Epithelial cell of proximal tubule (primary cell): ENCODE results near the gene BCL2. TPM values are rescaled to one million over a fixed set of nuclear protein-coding genes. Genes with fewer than 3 reads are reported as not detected.

Experiments
- DNase-seq: peaks from one replicate; pipeline ENCODE4 v3.0.0-alpha.2; 2011; ENCODE audit warnings: low read depth
- H3K4me3 ChIP-seq: 2 replicates; pipeline ENCODE4 v1.5.1; 2011; ENCODE audit warnings: low read depth, mild to moderate bottlenecking, low read length
- total RNA-seq: library from RNA; depleted of rRNA; stranded (reverse); fragments of >200 nt; gene quantifications from 2 replicates; pipeline ENCODE4 v1.2.3, GENCODE V29; 2015
- TF ChIP-seq, protein P1 (sequence below): conservative IDR thresholded peaks from 2 replicates; pipeline ENCODE4 v1.5.1; 2012; ENCODE audit warnings: low read depth, mild to moderate bottlenecking, low read length

Gene BCL2
- total RNA-seq, 1 donor from 2014 or later = 4.7 TPM

DNA sequence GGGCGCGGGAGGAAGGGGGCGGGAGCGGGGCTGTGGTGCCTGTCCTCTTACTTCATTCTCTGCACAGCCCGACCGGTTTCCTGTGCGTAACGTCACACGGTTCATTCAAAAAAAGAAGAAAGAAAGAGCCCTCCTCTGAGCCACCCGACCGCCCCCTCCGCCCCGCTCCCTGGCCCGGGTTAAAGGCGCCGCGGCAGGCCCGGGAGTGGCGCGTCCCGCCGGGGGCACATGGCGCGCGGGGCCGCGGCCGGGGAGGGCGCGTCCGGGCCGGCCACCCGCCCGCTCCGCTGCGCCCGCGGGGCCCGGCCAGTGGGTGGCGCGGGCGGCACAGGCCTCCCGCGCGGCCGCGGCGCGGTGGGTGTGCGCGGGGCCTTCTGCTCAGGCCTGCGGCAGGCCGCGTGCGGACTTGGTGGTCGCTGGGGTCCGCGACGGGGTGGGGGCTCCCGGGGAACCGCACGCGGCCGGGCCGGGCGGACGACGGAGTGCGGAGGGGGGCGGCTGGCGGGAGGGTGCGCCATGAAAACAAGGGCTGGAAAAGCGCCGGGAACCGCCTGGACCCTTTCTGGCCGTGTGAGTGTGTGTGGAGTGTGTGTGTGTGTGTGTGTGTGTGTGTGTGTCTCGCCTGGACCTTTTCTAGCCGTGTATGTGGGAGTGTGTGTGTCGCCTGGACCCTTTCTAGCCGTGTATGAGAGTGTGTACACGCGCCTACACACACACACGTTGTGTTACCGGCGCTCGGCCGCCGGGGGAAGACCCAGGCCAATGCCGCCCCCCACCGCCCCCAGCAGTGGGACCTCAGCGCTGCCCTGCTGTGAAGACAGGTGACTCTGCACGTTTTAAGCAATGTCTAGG lies 780 bp upstream of the BCL2 start:
- peak overlapping the region; percentile 81 for H3K4me3 ChIP-seq
- TF ChIP-seq, protein P1, sequence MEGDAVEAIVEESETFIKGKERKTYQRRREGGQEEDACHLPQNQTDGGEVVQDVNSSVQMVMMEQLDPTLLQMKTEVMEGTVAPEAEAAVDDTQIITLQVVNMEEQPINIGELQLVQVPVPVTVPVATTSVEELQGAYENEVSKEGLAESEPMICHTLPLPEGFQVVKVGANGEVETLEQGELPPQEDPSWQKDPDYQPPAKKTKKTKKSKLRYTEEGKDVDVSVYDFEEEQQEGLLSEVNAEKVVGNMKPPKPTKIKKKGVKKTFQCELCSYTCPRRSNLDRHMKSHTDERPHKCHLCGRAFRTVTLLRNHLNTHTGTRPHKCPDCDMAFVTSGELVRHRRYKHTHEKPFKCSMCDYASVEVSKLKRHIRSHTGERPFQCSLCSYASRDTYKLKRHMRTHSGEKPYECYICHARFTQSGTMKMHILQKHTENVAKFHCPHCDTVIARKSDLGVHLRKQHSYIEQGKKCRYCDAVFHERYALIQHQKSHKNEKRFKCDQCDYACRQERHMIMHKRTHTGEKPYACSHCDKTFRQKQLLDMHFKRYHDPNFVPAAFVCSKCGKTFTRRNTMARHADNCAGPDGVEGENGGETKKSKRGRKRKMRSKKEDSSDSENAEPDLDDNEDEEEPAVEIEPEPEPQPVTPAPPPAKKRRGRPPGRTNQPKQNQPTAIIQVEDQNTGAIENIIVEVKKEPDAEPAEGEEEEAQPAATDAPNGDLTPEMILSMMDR = peak; percentile 9
- DNase-seq = no peak

- DNase-seq = no peak
- TF ChIP-seq, protein P1 = no peak
Observed at GRCh38 chr18:63318889-63319382, 633 bp downstream of the BCL2 start.

GRCh38 chr18:63317982-63318888 lies 1.3 kb downstream of the BCL2 start:
- TF ChIP-seq, protein P1 = peak; percentile 91
- no peak for DNase-seq
- peak overlapping the region; percentile 81 for H3K4me3 ChIP-seq

More at GRCh38 chr18:63318889-63319382, 633 bp downstream of the BCL2 start:
- H3K4me3 ChIP-seq = peak overlapping the region; percentile 81

DNA sequence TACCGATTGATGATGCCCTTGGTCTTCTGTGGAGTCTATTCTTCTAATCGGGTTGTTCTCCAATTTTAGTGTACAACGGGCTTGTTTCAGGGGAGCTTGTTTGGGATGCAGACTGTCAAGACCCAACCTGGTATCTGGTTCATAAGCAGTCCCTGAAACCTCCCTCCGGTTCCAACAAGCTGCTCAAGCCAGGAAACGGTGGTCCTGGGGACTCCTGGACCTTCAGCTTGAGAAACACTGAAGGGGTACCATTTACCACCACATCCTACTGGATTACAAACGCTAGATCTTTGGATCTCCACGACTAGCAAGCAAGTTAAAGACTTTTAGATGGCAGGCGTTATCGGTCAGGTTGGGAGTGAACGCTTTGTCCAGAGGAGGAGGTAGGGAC lies 2.0 kb downstream of the BCL2 start:
- TF ChIP-seq, protein P1 = no peak
- DNase-seq = no peak

DNA sequence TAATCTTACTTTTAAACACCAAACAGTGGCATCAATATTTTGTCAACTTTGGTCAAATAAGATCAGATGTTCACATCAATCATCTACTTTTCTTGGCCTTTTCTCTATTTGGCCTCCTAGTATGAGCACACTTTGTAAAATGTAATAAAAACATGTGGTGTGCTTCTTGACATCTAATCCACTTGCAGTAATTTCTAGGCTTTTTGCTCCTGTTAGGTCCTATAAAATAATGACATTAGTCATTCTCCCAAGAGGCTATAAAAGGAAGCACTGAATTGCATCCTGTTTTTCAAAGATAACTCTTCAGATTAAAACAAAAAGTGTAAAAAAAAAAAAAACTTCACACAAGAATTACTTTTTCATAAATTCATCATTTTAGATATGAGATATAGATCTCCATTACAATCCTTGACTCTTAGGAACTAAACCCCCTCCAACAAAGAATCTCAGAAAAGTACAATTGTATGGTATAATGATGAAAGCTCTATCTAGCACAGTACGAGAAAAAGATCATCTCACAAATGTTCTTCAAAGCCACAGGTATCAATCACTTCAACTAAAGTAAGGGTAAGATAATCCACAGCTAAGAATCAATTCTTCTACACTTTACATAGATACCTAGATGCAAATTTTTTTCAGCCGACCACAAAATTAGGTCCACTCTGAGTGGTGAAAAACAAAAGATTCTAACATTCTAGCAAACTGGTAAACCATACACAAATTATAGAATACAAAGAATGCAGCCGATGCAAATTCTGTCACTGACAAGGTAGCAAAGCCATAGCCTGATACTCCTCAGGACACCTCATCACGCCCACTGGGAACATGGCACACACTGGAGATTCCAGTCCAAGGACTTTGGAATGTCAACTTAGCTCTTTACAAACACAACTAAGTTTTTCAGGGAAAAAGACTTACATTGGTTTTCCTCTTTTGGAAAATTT lies 2.7 kb downstream of the BCL2 start:
- TF ChIP-seq, protein P1 = no peak
- peak overlapping the region; percentile 81 for H3K4me3 ChIP-seq
- DNase-seq = no peak

More for the DNA sequence above, 2.0 kb downstream of the BCL2 start:
- peak overlapping the region; percentile 81 for H3K4me3 ChIP-seq

GRCh38 chr18:63315876-63316275 lies 3.7 kb downstream of the BCL2 start:
- TF ChIP-seq, protein P1 = no peak
- peak overlapping the region; percentile 8 for H3K4me3 ChIP-seq
- no peak for DNase-seq
